ENCODE results near the gene ANKRD39. TPM values are rescaled to one million over a fixed set of nuclear protein-coding genes. Genes with fewer than 3 reads are reported as not detected.

ANKRD39 gene
- total RNA-seq, 2 donors from 2014 or later, result 12.4 to 18.7 TPM

DNA sequence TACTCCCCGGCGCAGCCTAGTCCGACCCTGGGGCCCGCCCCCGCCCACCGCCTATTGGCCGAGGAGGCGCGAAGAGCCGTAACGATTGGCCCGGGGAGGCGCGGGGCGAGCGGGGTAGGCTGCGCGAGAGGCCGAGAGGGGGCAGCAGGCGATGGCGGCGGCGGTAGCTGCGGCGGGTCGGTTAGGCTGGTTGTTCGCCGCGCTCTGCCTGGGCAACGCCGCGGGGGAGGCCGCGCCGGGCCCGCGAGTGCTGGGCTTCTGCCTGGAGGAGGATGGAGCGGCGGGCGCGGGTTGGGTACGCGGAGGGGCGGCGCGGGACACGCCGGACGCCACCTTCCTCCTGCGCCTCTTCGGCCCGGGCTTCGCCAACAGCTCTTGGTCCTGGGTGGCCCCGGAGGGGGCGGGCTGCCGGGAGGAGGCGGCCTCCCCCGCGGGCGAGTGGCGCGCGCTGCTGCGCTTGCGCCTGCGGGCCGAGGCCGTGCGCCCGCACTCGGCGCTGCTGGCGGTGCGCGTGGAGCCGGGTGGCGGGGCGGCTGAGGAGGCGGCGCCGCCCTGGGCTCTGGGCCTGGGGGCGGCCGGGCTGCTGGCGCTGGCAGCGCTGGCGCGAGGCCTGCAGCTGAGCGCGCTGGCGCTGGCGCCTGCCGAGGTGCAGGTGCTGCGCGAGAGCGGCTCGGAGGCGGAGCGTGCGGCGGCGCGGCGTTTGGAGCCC is 41.5 kb downstream of the ANKRD39 start, which contains the start of gene CNNM3:
TSS of gene CNNM3 (plus strand) at position 142 of the 709 bp plus-strand sequence. CDS start at position 152, 10 bp downstream.
- H3K9me3 ChIP-seq, result no peaks in the 10 kb centered on the region
- H3K9ac ChIP-seq (ENCODE audit: low read depth in 2 of 2, low read length in 2 of 2), result peak within 1 kb of the TSS; percentile 81 to 84
- TF ChIP-seq, protein P1, sequence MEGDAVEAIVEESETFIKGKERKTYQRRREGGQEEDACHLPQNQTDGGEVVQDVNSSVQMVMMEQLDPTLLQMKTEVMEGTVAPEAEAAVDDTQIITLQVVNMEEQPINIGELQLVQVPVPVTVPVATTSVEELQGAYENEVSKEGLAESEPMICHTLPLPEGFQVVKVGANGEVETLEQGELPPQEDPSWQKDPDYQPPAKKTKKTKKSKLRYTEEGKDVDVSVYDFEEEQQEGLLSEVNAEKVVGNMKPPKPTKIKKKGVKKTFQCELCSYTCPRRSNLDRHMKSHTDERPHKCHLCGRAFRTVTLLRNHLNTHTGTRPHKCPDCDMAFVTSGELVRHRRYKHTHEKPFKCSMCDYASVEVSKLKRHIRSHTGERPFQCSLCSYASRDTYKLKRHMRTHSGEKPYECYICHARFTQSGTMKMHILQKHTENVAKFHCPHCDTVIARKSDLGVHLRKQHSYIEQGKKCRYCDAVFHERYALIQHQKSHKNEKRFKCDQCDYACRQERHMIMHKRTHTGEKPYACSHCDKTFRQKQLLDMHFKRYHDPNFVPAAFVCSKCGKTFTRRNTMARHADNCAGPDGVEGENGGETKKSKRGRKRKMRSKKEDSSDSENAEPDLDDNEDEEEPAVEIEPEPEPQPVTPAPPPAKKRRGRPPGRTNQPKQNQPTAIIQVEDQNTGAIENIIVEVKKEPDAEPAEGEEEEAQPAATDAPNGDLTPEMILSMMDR (IDR thresholded peaks at IDR 0.05), result peak; percentile 61
- H3K27me3 ChIP-seq, result no peaks in the 10 kb centered on the region
- no peaks in the 10 kb centered on the region for H3K36me3 ChIP-seq
- peak within 1 kb of the TSS; percentile 69 for H3K4me3 ChIP-seq
- intact Hi-C loops (cut with DNase I), result no loop called here
- peak within 1 kb of the TSS; percentile 98 for H3K27ac ChIP-seq
- peaks cover 28% of the 10 kb centered on the region for H3K4me1 ChIP-seq
- peak; percentile 98 for DNase-seq

DNA sequence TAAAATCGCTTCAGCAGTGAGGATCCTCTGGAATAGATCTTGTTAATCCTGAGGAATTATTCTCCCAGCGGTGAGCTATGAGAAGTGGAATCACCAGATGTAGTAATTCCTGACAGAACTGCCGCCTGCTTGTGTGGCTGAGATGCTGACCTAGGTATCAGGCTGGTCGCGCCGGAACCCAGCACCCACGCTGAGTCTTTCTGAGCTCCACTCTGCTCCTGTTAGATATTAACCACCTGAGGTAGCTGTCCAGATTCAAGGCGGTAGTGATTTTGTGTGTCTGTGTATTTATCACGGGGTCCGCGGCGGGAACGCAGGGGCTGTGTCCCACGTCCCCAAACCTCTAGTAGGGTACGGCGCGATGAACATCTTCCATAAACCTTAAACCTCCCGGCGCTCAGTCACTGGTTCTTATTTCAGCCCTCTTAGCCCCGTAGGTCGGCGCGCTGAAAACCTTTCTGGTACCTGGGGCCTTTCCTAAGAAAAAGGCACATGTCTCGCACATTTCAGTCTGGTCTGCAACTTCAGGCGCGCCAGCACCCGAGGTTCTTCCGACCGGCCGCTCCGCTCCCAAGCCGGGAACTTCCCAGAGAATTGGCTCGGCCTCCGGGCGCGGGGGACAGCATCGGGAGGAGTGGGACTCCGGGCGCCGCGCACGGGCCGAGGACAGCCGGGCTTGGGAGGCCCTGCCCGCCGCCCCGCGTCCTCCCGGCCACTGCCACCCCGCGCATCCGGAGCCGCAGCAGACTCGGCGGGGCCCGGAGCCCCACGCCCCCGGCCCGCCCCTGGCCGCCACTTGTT is 42.3 kb downstream of the ANKRD39 start:
- H3K4me1 ChIP-seq, result peaks cover 23% of the 10 kb centered on the region
- H3K27ac ChIP-seq, result peak overlapping the region; percentile 98
- no peaks in the 10 kb centered on the region for H3K9me3 ChIP-seq
- TF ChIP-seq, protein P1 (IDR thresholded peaks at IDR 0.05), result no peak
- intact Hi-C loops (cut with DNase I), result no loop called here
- H3K9ac ChIP-seq (ENCODE audit: low read depth in 2 of 2, low read length in 2 of 2), result peak overlapping the region; percentile 52 to 84
- H3K36me3 ChIP-seq, result no peaks in the 10 kb centered on the region
- H3K27me3 ChIP-seq, result no peaks in the 10 kb centered on the region
- DNase-seq, result peak; percentile 45
- peak overlapping the region; percentile 69 for H3K4me3 ChIP-seq

DNA sequence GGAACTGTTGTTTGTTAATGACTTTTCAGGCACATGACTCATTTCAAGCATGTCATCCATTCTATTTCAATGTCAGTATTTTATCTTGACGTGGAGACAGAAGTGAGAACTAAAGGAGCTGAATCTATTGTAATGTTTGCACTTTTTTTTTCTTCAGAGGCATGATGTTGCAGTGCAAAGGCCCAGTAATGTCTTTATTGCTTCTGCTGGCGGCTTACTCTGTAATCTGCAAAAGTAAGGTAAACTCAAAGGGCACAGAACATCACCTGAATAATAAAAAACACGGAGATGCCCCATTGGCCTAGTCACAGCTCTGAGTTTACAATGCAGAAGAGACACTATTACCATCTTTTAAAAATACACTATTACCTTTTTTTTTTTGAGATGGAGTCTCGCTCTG is 44.2 kb downstream of the ANKRD39 start:
- Histone ChIP-seq H3K27me3 (no peaks in the 10 kb centered on the region), H3K9ac (ENCODE audit: low read depth in 2 of 2, low read length in 2 of 2) (no peak overlapping the region), H3K4me1 (peaks cover 8% of the 10 kb centered on the region), H3K36me3 (peaks cover 3% of the 10 kb centered on the region), H3K9me3 (no peaks in the 10 kb centered on the region), H3K27ac (no peak overlapping the region), H3K4me3 (no peak overlapping the region)
- intact Hi-C loops (cut with DNase I), result no loop called here
- TF ChIP-seq, protein P1 (IDR thresholded peaks at IDR 0.05), result no peak
- no peak for DNase-seq

DNA sequence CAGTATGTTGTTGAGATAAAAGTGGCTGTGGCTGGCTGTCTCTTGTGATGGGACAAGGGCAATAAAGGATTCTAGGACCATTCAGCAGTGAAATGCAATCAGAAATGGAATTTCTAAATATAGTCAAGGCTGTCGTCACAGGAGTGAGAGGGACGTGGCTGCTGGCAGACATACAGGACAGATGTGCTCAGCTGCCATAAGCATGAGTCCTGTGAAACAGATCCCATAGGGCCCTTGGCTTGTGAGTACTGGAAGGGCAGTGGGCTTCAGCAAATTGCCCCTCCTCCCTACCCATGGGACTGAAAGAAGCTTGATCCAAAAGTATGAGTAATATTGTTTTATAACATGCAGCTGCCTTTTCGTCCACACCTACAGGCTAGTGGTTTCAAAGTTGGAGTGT is 45.9 kb downstream of the ANKRD39 start:
- Histone ChIP-seq H3K9me3 (no peaks in the 10 kb centered on the region), H3K27ac (no peak overlapping the region), H3K27me3 (no peaks in the 10 kb centered on the region), H3K9ac (ENCODE audit: low read depth in 2 of 2, low read length in 2 of 2) (no peak overlapping the region), H3K36me3 (peaks cover 4% of the 10 kb centered on the region), H3K4me1 (no peaks in the 10 kb centered on the region), H3K4me3 (no peak overlapping the region)
- intact Hi-C loops (cut with DNase I), result no loop called here
- TF ChIP-seq, protein P1 (IDR thresholded peaks at IDR 0.05), result no peak
- DNase-seq, result no peak

DNA sequence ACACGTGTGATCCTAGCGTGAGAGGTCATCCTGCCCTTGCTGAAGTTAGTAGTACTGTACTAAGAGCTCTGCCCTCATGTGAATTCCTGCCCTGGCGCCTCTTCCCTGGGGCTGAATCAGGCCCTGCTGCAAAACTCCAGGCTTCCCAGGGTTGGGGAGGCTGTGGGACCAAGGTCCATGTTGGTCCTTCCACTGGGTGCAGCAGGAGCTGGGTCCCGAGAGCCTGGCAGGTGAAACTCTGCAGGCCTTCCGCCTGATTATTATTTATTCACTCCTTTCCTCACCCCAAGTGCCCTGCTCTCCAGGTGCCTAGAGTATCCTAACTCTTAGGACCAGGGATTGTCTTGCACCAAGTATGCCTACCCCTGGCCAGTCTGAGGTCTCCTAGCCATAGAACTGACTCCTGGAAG is 47.0 kb downstream of the ANKRD39 start:
- TF ChIP-seq, protein P1 (IDR thresholded peaks at IDR 0.05), result no peak
- Histone ChIP-seq H3K36me3 (peaks cover 4% of the 10 kb centered on the region), H3K4me1 (no peaks in the 10 kb centered on the region), H3K9me3 (no peaks in the 10 kb centered on the region), H3K27ac (no peak overlapping the region), H3K4me3 (no peak overlapping the region), H3K27me3 (no peaks in the 10 kb centered on the region), H3K9ac (ENCODE audit: low read depth in 2 of 2, low read length in 2 of 2) (no peak overlapping the region)
- DNase-seq, result no peak
- intact Hi-C loops (cut with DNase I), result no loop called here

Measured in colonic mucosa (tissue), 4 donors.